Measurements from ENCODE around the gene FAM240A. TPM values are rescaled to one million over a fixed set of nuclear protein-coding genes. Genes with fewer than 3 reads are reported as not detected.

FAM240A gene
- total RNA-seq, 1 experiment from 2014 or later: not detected

GRCh38 chr3:46626039-46626438 lies 13.7 kb downstream of the FAM240A start:
- no peak for DNase-seq (ENCODE audit: low read depth)

- no peak for DNase-seq (ENCODE audit: low read depth)
These were observed 14.8 kb downstream of the FAM240A start for GRCh38 chr3:46627078-46627477.

GRCh38 chr3:46628901-46629369 lies 16.6 kb downstream of the FAM240A start:
- DNase-seq (ENCODE audit: low read depth): no peak

GRCh38 chr3:46629551-46630517 lies 17.5 kb downstream of the FAM240A start:
- DNase-seq (ENCODE audit: low read depth): peak; percentile 67

- peak; percentile 20 for DNase-seq (ENCODE audit: low read depth)
These were observed 20.5 kb downstream of the FAM240A start for GRCh38 chr3:46632792-46633191.

- no peak for DNase-seq (ENCODE audit: low read depth)
These were observed 22.5 kb downstream of the FAM240A start for GRCh38 chr3:46634856-46635255.

GRCh38 chr3:46639221-46639620 lies 26.9 kb downstream of the FAM240A start:
- DNase-seq (ENCODE audit: low read depth): no peak

- no peak for DNase-seq (ENCODE audit: low read depth)
These were observed 28.6 kb downstream of the FAM240A start for GRCh38 chr3:46640927-46641326.

GRCh38 chr3:46642971-46643370 lies 30.6 kb downstream of the FAM240A start:
- no peak for DNase-seq (ENCODE audit: low read depth)

- no peak for DNase-seq (ENCODE audit: low read depth)
These were observed 31.4 kb downstream of the FAM240A start for GRCh38 chr3:46643701-46644100.

- peak; percentile 35 for DNase-seq (ENCODE audit: low read depth)
These were observed 34.4 kb downstream of the FAM240A start for GRCh38 chr3:46646700-46647099.

GRCh38 chr3:46648096-46648495 lies 35.8 kb downstream of the FAM240A start:
- DNase-seq (ENCODE audit: low read depth): no peak

GRCh38 chr3:46649436-46649835 lies 37.1 kb downstream of the FAM240A start:
- no peak for DNase-seq (ENCODE audit: low read depth)

- no peak for DNase-seq (ENCODE audit: low read depth)
These were observed 38.8 kb downstream of the FAM240A start for GRCh38 chr3:46651084-46651483.

- DNase-seq (ENCODE audit: low read depth): no peak
These were observed 42.9 kb downstream of the FAM240A start for GRCh38 chr3:46655271-46655670.

- no peak for DNase-seq (ENCODE audit: low read depth)
These were observed 44.6 kb downstream of the FAM240A start for GRCh38 chr3:46656778-46657556.

- no peak for DNase-seq (ENCODE audit: low read depth)
These were observed 47.0 kb downstream of the FAM240A start for GRCh38 chr3:46659285-46659684.

GRCh38 chr3:46660003-46660402 lies 47.7 kb downstream of the FAM240A start:
- DNase-seq (ENCODE audit: low read depth): no peak

GRCh38 chr3:46660543-46661523 lies 48.5 kb downstream of the FAM240A start:
- no peak for DNase-seq (ENCODE audit: low read depth)

GRCh38 chr3:46661776-46662766 lies 49.7 kb downstream of the FAM240A start:
- no peak for DNase-seq (ENCODE audit: low read depth)
